ENCODE measurements around the gene TRIP13.
"Not testable (repeated sequence)": the region's sequence is repeated elsewhere in the genome, so short reads cannot be mapped to it uniquely, and the experiment has no call there.

The TRIP13 gene

GRCh38 chr5:892394-893136 lies at the start of gene TRIP13, which contains the start of gene BRD9:
TRIP13 (plus strand) TSS chr5:892884; CDS start chr5:892999, 115 bp downstream.
BRD9 (minus strand) TSS chr5:892801; CDS start chr5:892657, 144 bp downstream.
- no peaks in the 10 kb centered on the region for H3K27me3 ChIP-seq
- peak within 1 kb of the TSS; percentile 79 to 99 (median 96) for H3K4me2 ChIP-seq
- H3K4me3 ChIP-seq = peak within 1 kb of the TSS; percentile 76 to 95 (median 92)
- peaks cover 20 to 34% (median 28%) of the 10 kb centered on the region in 10 experiments for H3K4me1 ChIP-seq
- H3K9ac ChIP-seq = peak within 1 kb of the TSS; percentile 92 to 99 (median 96)
- TF ChIP-seq Cebpa-rat (IDR thresholded peaks at IDR 0.05) = no peak
- no peaks in the 10 kb centered on the region for H3K9me3 ChIP-seq (replicated peaks in 1 of 11)
- peak within 1 kb of the TSS; percentile 92 to 98 (median 96) for H3K27ac ChIP-seq
- H4K20me1 ChIP-seq = peaks cover 0 to 46% (median 39%) of the 10 kb centered on the region in 11 experiments; a peak in 17 of 22 replicates
- peaks cover 39 to 74% (median 67%) of the 10 kb centered on the region in 11 experiments for H3K36me3 ChIP-seq

GRCh38 chr5:843371-843770 lies 49.3 kb upstream of the TRIP13 start:
- not testable (repeated sequence) for H3K4me2 ChIP-seq; H4K20me1 ChIP-seq; H3K36me3 ChIP-seq; H3K9me3 ChIP-seq (replicated peaks in 1 of 11); H3K27ac ChIP-seq; H3K4me3 ChIP-seq; H3K27me3 ChIP-seq; H3K9ac ChIP-seq
- H3K4me1 ChIP-seq = peaks cover 3 to 22% (median 13%) of the 10 kb centered on the region in 10 experiments; a peak in 18 of 20 replicates

- peaks cover 0 to 18% (median 9%) of the 10 kb centered on the region in 10 experiments; a peak in 8 of 20 replicates for H3K4me1 ChIP-seq
- not testable (repeated sequence) for H3K27me3 ChIP-seq; H3K4me3 ChIP-seq; H3K27ac ChIP-seq; H3K4me2 ChIP-seq; H4K20me1 ChIP-seq; H3K9me3 ChIP-seq (replicated peaks in 1 of 11); H3K36me3 ChIP-seq; H3K9ac ChIP-seq
These were observed 48.8 kb upstream of the TRIP13 start for GRCh38 chr5:843926-844325.

- not testable (repeated sequence) for H3K27ac ChIP-seq; H4K20me1 ChIP-seq; H3K36me3 ChIP-seq; H3K9me3 ChIP-seq (replicated peaks in 1 of 11); H3K4me2 ChIP-seq; H3K9ac ChIP-seq; H3K27me3 ChIP-seq; H3K4me3 ChIP-seq
- H3K4me1 ChIP-seq = peaks cover 0 to 18% (median 9%) of the 10 kb centered on the region in 10 experiments; a peak in 8 of 20 replicates
These were observed 48.3 kb upstream of the TRIP13 start for GRCh38 chr5:844426-844825.

GRCh38 chr5:845031-845675 lies 47.5 kb upstream of the TRIP13 start:
- H3K4me1 ChIP-seq = peaks cover 0 to 15% (median 9%) of the 10 kb centered on the region in 10 experiments; a peak in 8 of 20 replicates
- not testable (repeated sequence) for H3K27me3 ChIP-seq; H3K27ac ChIP-seq; H3K9me3 ChIP-seq (replicated peaks in 1 of 11); H3K9ac ChIP-seq; H3K4me3 ChIP-seq; H3K4me2 ChIP-seq; H3K36me3 ChIP-seq; H4K20me1 ChIP-seq

GRCh38 chr5:845676-846601 lies 46.7 kb upstream of the TRIP13 start:
- H3K9ac ChIP-seq; H4K20me1 ChIP-seq; H3K36me3 ChIP-seq; H3K4me2 ChIP-seq; H3K27ac ChIP-seq; H3K27me3 ChIP-seq; H3K4me3 ChIP-seq; H3K9me3 ChIP-seq (replicated peaks in 1 of 11): not testable (repeated sequence)
- H3K4me1 ChIP-seq = peaks cover 0 to 15% (median 9%) of the 10 kb centered on the region in 10 experiments; a peak in 8 of 20 replicates

- H3K27ac ChIP-seq; H3K9ac ChIP-seq; H3K27me3 ChIP-seq; H3K9me3 ChIP-seq (replicated peaks in 1 of 11); H3K4me2 ChIP-seq; H4K20me1 ChIP-seq; H3K4me3 ChIP-seq; H3K36me3 ChIP-seq: not testable (repeated sequence)
- H3K4me1 ChIP-seq = peaks cover 0 to 11% (median 5%) of the 10 kb centered on the region in 10 experiments; a peak in 8 of 20 replicates
These were observed 46.0 kb upstream of the TRIP13 start for GRCh38 chr5:846602-847091.

- not testable (repeated sequence) for H3K4me2 ChIP-seq; H3K36me3 ChIP-seq; H3K9me3 ChIP-seq (replicated peaks in 1 of 11); H3K27me3 ChIP-seq; H4K20me1 ChIP-seq; H3K4me1 ChIP-seq; H3K9ac ChIP-seq; H3K4me3 ChIP-seq; H3K27ac ChIP-seq
These were observed 45.5 kb upstream of the TRIP13 start for GRCh38 chr5:847212-847611.

- H3K27ac ChIP-seq; H3K9me3 ChIP-seq (replicated peaks in 1 of 11); H3K4me2 ChIP-seq; H3K4me1 ChIP-seq; H3K36me3 ChIP-seq; H3K9ac ChIP-seq; H3K27me3 ChIP-seq; H3K4me3 ChIP-seq: not testable (repeated sequence)
- H4K20me1 ChIP-seq = peaks cover 0 to 15% (median 0%) of the 10 kb centered on the region in 11 experiments; a peak in 8 of 22 replicates
These were observed 44.9 kb upstream of the TRIP13 start for GRCh38 chr5:847736-848135.

All from BLaER1 treated with 17β-estradiol and CSF1 and Interleukin-3, amounts not matched to agents 10 nM and 100 nM (cell line).